ENCODE measurements around the gene ITPRIPL1. TPM values are rescaled to one million over a fixed set of nuclear protein-coding genes. Genes with fewer than 3 reads are reported as not detected.

The ITPRIPL1 gene
- total and polyA plus RNA-seq, 9 donors = 2.5 to 5.3 (median 4.0) TPM

GRCh38 chr2:96353032-96353561 is 28.0 kb downstream of the ITPRIPL1 start:
- Histone ChIP-seq H3K9me3 (replicated peaks; ENCODE audit: control insufficient read depth, low read depth, low read length) (no peaks in the 10 kb centered on the region), H3K27me3 (ENCODE audit: control insufficient read depth, insufficient read depth, low read length) (no peaks in the 10 kb centered on the region), H3K4me1 (ENCODE audit: control insufficient read depth, insufficient read depth, low read length) (peaks cover 27% of the 10 kb centered on the region), H3K4me3 (ENCODE audit: low read length) (no peak overlapping the region), H3K36me3 (ENCODE audit: control insufficient read depth, insufficient read depth, low read length) (peaks cover 37% of the 10 kb centered on the region), H3K27ac (ENCODE audit: low read length) (peak overlapping the region; percentile 91)
- 57% methylated on average over 3 of the region's 9 CpGs for WGBS (ENCODE audit: insufficient coverage)
- DNase-seq = peak; percentile 85

DNA sequence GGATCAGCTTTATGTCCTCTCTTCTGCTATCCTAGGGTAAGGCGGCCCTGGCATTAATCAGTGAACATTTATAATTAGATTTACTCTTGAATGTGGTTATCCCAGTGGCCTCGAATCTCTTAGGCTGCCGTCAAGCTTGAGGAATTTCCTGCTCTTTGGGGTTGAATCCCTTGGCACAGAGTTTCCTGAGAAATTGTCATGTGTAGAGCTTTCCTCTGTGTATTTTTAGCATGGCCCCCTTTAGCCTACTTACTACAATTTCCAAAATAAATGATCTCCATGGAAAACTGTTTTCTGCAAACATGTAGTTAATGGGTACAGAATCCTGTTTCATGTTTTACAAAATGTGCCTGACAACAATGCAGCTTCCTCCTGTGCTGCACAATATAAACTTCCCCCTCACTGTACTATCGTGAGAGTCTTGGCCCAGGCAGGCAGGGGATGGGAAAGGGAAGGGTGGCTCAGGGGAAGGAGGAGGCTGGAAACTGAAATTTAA is 28.5 kb downstream of the ITPRIPL1 start:
- no CpG with 5 or more reads among the region's 4 CpGs for WGBS (ENCODE audit: insufficient coverage)
- Histone ChIP-seq H3K4me3 (ENCODE audit: low read length) (no peak overlapping the region), H3K27ac (ENCODE audit: low read length) (peak overlapping the region; percentile 91), H3K27me3 (ENCODE audit: control insufficient read depth, insufficient read depth, low read length) (no peaks in the 10 kb centered on the region), H3K9me3 (replicated peaks; ENCODE audit: control insufficient read depth, low read depth, low read length) (no peaks in the 10 kb centered on the region), H3K36me3 (ENCODE audit: control insufficient read depth, insufficient read depth, low read length) (peaks cover 37% of the 10 kb centered on the region), H3K4me1 (ENCODE audit: control insufficient read depth, insufficient read depth, low read length) (peaks cover 27% of the 10 kb centered on the region)
- DNase-seq = peak; percentile 74

GRCh38 chr2:96354492-96354891 is 29.4 kb downstream of the ITPRIPL1 start:
- Histone ChIP-seq H3K27me3 (ENCODE audit: control insufficient read depth, insufficient read depth, low read length) (no peaks in the 10 kb centered on the region), H3K27ac (ENCODE audit: low read length) (peak overlapping the region; percentile 50), H3K4me3 (ENCODE audit: low read length) (no peak overlapping the region), H3K36me3 (ENCODE audit: control insufficient read depth, insufficient read depth, low read length) (peaks cover 37% of the 10 kb centered on the region), H3K9me3 (replicated peaks; ENCODE audit: control insufficient read depth, low read depth, low read length) (no peaks in the 10 kb centered on the region), H3K4me1 (ENCODE audit: control insufficient read depth, insufficient read depth, low read length) (peaks cover 27% of the 10 kb centered on the region)
- WGBS (ENCODE audit: insufficient coverage) = 79% methylated on average over 3 of the region's 4 CpGs
- DNase-seq = no peak

DNA sequence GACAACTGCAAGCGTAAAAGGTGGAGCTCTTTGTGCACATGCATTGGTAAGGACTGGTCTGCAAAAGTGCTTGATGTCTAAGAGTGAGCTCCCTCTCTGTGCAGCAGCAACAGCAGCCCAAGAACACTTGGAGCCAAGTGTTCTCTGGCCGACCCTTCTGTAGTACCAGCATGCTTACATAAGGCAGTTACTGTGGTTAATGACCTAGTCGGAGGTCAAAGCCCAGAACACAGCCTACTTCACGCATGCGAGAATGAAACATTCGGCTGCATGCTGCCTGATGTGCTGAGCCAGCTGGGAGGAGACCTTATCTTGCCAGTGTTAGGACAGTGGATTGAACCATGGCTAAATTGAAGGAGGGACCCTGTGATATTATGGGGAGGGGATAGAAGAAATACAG is 31.8 kb downstream of the ITPRIPL1 start:
- Histone ChIP-seq H3K36me3 (ENCODE audit: control insufficient read depth, insufficient read depth, low read length) (peaks cover 34% of the 10 kb centered on the region), H3K9me3 (replicated peaks; ENCODE audit: control insufficient read depth, low read depth, low read length) (no peaks in the 10 kb centered on the region), H3K4me1 (ENCODE audit: control insufficient read depth, insufficient read depth, low read length) (peaks cover 23% of the 10 kb centered on the region), H3K4me3 (ENCODE audit: low read length) (no peak overlapping the region), H3K27me3 (ENCODE audit: control insufficient read depth, insufficient read depth, low read length) (no peaks in the 10 kb centered on the region), H3K27ac (ENCODE audit: low read length) (no peak overlapping the region)
- DNase-seq = no peak
- 96% methylated on average over 5 of the region's 6 CpGs for WGBS (ENCODE audit: insufficient coverage)

DNA sequence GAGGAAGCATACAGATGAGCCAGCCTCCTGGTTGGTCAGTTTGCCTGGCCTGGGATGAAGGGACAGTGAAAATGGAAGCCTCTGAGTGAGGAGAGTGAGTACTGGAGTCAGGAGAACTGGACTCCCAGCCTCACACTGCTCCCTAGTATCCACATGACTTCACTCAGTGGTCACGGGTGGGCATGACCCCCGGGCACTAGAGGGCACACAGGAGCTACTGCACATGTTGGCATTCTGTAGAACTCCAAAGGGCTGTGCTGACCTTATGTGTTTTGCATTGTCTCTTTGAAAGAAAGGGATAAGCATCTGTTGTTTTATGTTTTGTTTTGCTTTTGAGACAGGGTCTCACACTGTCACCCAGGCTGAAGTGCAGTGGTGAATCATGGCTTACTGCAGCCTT is 34.2 kb downstream of the ITPRIPL1 start:
- no peak overlapping the region for H3K4me3 ChIP-seq (ENCODE audit: low read length)
- no peaks in the 10 kb centered on the region for H3K9me3 ChIP-seq (replicated peaks; ENCODE audit: control insufficient read depth, low read depth, low read length)
- 69% methylated on average over 2 of the region's 2 CpGs for WGBS (ENCODE audit: insufficient coverage)
- no peak overlapping the region for H3K27ac ChIP-seq (ENCODE audit: low read length)
- DNase-seq = peak; percentile 11
- no peaks in the 10 kb centered on the region for H3K27me3 ChIP-seq (ENCODE audit: control insufficient read depth, insufficient read depth, low read length)
- peaks cover 2% of the 10 kb centered on the region for H3K4me1 ChIP-seq (ENCODE audit: control insufficient read depth, insufficient read depth, low read length)
- peaks cover 37% of the 10 kb centered on the region for H3K36me3 ChIP-seq (ENCODE audit: control insufficient read depth, insufficient read depth, low read length)

DNA sequence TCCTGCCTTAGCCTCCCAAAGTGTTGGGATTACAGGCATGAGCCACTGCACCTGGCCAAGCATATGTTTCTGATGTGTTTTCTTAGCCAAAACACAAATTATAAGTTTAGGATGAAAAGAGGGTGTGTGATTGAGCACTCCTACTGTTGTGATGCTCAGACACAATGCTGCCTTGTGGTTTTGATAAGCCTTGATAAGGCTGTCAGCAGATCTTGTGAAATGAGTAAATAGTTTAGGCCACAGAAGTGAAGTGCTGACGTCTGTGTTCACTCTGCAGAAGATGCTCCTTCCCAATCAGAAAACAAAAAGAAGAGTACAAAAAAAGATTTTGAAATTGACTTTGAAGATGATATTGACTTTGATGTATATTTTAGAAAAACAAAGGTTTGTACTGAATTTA is 34.7 kb downstream of the ITPRIPL1 start:
- Histone ChIP-seq H3K27ac (ENCODE audit: low read length) (no peak overlapping the region), H3K36me3 (ENCODE audit: control insufficient read depth, insufficient read depth, low read length) (peaks cover 36% of the 10 kb centered on the region), H3K4me3 (ENCODE audit: low read length) (no peak overlapping the region), H3K27me3 (ENCODE audit: control insufficient read depth, insufficient read depth, low read length) (no peaks in the 10 kb centered on the region), H3K9me3 (replicated peaks; ENCODE audit: control insufficient read depth, low read depth, low read length) (no peaks in the 10 kb centered on the region), H3K4me1 (ENCODE audit: control insufficient read depth, insufficient read depth, low read length) (no peaks in the 10 kb centered on the region)
- WGBS (ENCODE audit: insufficient coverage) = no CpG with 5 or more reads among the region's 1 CpG
- no peak for DNase-seq

DNA sequence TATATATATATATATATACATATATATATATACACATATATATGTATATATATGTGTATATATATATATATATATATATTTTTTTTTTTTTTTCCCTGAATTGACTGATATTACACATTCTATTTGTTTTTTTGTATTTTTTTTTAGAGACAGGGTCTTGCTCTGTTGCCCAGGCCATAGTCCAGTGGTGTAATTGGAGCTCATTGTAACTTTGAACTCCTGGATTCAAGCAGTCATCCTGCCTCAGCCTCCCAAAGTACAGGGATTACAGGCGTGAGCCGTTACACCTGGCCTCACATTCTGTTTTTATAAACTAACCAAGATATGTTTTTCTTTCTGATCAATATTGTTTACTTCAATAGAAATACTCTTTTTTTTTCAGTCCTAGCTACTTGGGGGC is 36.6 kb downstream of the ITPRIPL1 start:
- Histone ChIP-seq H3K9me3 (replicated peaks; ENCODE audit: control insufficient read depth, low read depth, low read length) (no peaks in the 10 kb centered on the region), H3K27ac (ENCODE audit: low read length) (no peak overlapping the region), H3K4me1 (ENCODE audit: control insufficient read depth, insufficient read depth, low read length) (no peaks in the 10 kb centered on the region), H3K36me3 (ENCODE audit: control insufficient read depth, insufficient read depth, low read length) (peaks cover 42% of the 10 kb centered on the region), H3K27me3 (ENCODE audit: control insufficient read depth, insufficient read depth, low read length) (no peaks in the 10 kb centered on the region), H3K4me3 (ENCODE audit: low read length) (no peak overlapping the region)
- no peak for DNase-seq
- no CpG with 5 or more reads among the region's 2 CpGs for WGBS (ENCODE audit: insufficient coverage)

DNA sequence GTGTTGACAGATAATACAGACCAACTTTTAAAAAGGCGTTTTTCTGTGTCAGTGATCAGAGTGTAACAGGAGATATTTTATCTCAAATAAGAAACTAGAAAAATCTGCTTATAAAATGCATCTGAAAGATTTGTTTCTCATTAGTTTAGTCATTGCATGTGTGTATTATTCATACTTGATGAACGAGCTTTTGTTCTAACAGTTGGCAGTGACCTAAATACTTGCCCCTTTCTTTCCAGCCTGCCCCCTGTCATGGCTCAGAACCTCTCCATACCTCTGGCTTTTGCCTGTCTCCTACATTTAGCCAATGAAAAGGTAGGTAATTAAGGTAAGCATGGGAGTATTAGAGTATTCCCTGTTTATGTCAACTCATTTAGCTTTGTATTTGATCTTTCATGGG is 44.1 kb downstream of the ITPRIPL1 start:
- H3K36me3 ChIP-seq (ENCODE audit: control insufficient read depth, insufficient read depth, low read length) = peaks cover 38% of the 10 kb centered on the region
- H3K9me3 ChIP-seq (replicated peaks; ENCODE audit: control insufficient read depth, low read depth, low read length) = no peaks in the 10 kb centered on the region

GRCh38 chr2:96374211-96374951 is 49.3 kb downstream of the ITPRIPL1 start:
- DNase-seq = peak; percentile 36
- WGBS (ENCODE audit: insufficient coverage) = no CpG with 5 or more reads among the region's 2 CpGs
- Histone ChIP-seq H3K27me3 (ENCODE audit: control insufficient read depth, insufficient read depth, low read length) (no peaks in the 10 kb centered on the region), H3K27ac (ENCODE audit: low read length) (no peak overlapping the region), H3K4me3 (ENCODE audit: low read length) (no peak overlapping the region), H3K36me3 (ENCODE audit: control insufficient read depth, insufficient read depth, low read length) (peaks cover 16% of the 10 kb centered on the region), H3K9me3 (replicated peaks; ENCODE audit: control insufficient read depth, low read depth, low read length) (peaks cover 17% of the 10 kb centered on the region), H3K4me1 (ENCODE audit: control insufficient read depth, insufficient read depth, low read length) (peaks cover 9% of the 10 kb centered on the region)

More for the DNA sequence above, 44.1 kb downstream of the ITPRIPL1 start:
- Histone ChIP-seq H3K4me3 (ENCODE audit: low read length) (no peak overlapping the region), H3K27me3 (ENCODE audit: control insufficient read depth, insufficient read depth, low read length) (no peaks in the 10 kb centered on the region), H3K4me1 (ENCODE audit: control insufficient read depth, insufficient read depth, low read length) (peaks cover 4% of the 10 kb centered on the region), H3K27ac (ENCODE audit: low read length) (no peak overlapping the region)
- DNase-seq = no peak
- WGBS (ENCODE audit: insufficient coverage) = no CpG with 5 or more reads among the region's 2 CpGs

All from muscle of leg (tissue), 11 donors.